Measurements from ENCODE around the gene EPHA5.

- TF ChIP-seq CTCF (conservative IDR thresholded peaks at IDR 0.05) (no peak), EZH2 (IDR thresholded peaks at IDR 0.05; ENCODE audit: low read depth) (no peak)
These were observed 52.9 kb downstream of the EPHA5 start for GRCh38 chr4:65617416-65617815.

All from PC-9 (cell line).